Skeletal muscle tissue (tissue), 4 donors: Measurements from ENCODE around the gene ZFYVE9. TPM values are rescaled to one million over a fixed set of nuclear protein-coding genes. Genes with fewer than 3 reads are reported as not detected.
"Not testable (repeated sequence)": the region's sequence is repeated elsewhere in the genome, so short reads cannot be mapped to it uniquely, and the experiment has no call there.

Source experiments
- H3K27ac ChIP-seq: one replicate; pipeline ENCODE4 v1.7.0; 2013; ENCODE audit warnings: mild to moderate bottlenecking, low read depth, low read length, inconsistent platforms
- H3K27me3 ChIP-seq, 3 donors: one replicate each; pipeline ENCODE4 v1.7.0; 2013; ENCODE audit warnings: low read length in 3 of 3; ENCODE audit not compliant: control insufficient read depth in 3 of 3, insufficient read depth in 3 of 3
- H3K36me3 ChIP-seq, 3 donors: one replicate each; pipeline ENCODE4 v1.7.0; 2013; ENCODE audit warnings: low read length in 3 of 3; ENCODE audit not compliant: control insufficient read depth in 3 of 3, insufficient read depth in 3 of 3
- H3K4me1 ChIP-seq, 3 donors: one replicate each; pipeline ENCODE4 v1.7.0; 2013; ENCODE audit warnings: low read length in 3 of 3, mild to moderate bottlenecking in 3 of 3; ENCODE audit not compliant: control insufficient read depth in 3 of 3, insufficient read depth in 3 of 3
- H3K4me3 ChIP-seq, 3 donors: one replicate each; pipeline ENCODE4 v1.7.0; 2013; ENCODE audit warnings: low read length in 3 of 3
- H3K9ac ChIP-seq, 3 donors: one replicate each; pipeline ENCODE4 v1.7.0; 2013; ENCODE audit warnings: low read length in 3 of 3, mild to moderate bottlenecking in 3 of 3, moderate library complexity in 2 of 3, low read depth in 1 of 3
- H3K9me3 ChIP-seq, 3 donors: one replicate each; pipeline ENCODE4 v1.7.0; 2013; ENCODE audit warnings: low read length in 3 of 3; ENCODE audit not compliant: control insufficient read depth in 3 of 3
- total RNA-seq: library from RNA; depleted of rRNA; stranded (reverse); fragments of >200 nt; gene quantifications from one replicate; pipeline ENCODE4 v1.2.3, GENCODE V29; 2014
- donor health status: Osteomylitis.

ZFYVE9 gene
- total RNA-seq, 1 donor from 2014 or later, result 33.9 TPM

GRCh38 chr1:52189898-52190480 lies 48.1 kb downstream of the ZFYVE9 start:
- Histone ChIP-seq H3K36me3 (no peaks in the 10 kb centered on the region), H3K27me3 (no peaks in the 10 kb centered on the region), H3K4me3 (no peak overlapping the region), H3K27ac (no peak overlapping the region), H3K4me1 (peaks cover 2 to 5% (median 4%) of the 10 kb centered on the region in 3 donors), H3K9me3 (no peaks in the 10 kb centered on the region), H3K9ac (no peak overlapping the region)

- H3K9ac ChIP-seq, result no peak overlapping the region
- no peak overlapping the region for H3K27ac ChIP-seq
- H3K27me3 ChIP-seq, result no peaks in the 10 kb centered on the region
- peaks cover 0 to 5% (median 4%) of the 10 kb centered on the region in 3 donors for H3K4me1 ChIP-seq
- no peaks in the 10 kb centered on the region for H3K9me3 ChIP-seq
- no peaks in the 10 kb centered on the region for H3K36me3 ChIP-seq
- H3K4me3 ChIP-seq, result no peak overlapping the region
These were observed 48.8 kb downstream of the ZFYVE9 start for GRCh38 chr1:52190500-52191252.

GRCh38 chr1:52191395-52191965 lies 49.6 kb downstream of the ZFYVE9 start:
- Histone ChIP-seq H3K4me3 (no peak overlapping the region), H3K4me1 (peaks cover 0 to 5% (median 4%) of the 10 kb centered on the region in 3 donors), H3K27ac (no peak overlapping the region), H3K36me3 (no peaks in the 10 kb centered on the region), H3K27me3 (no peaks in the 10 kb centered on the region), H3K9me3 (no peaks in the 10 kb centered on the region), H3K9ac (no peak overlapping the region)

- no peak overlapping the region for H3K27ac ChIP-seq
- no peaks in the 10 kb centered on the region for H3K27me3 ChIP-seq
- no peaks in the 10 kb centered on the region for H3K9me3 ChIP-seq
- no peak overlapping the region for H3K9ac ChIP-seq
- H3K4me1 ChIP-seq, result peaks cover 0 to 5% (median 4%) of the 10 kb centered on the region in 3 donors
- H3K36me3 ChIP-seq, result no peaks in the 10 kb centered on the region
- H3K4me3 ChIP-seq, result no peak overlapping the region
These were observed 50.1 kb downstream of the ZFYVE9 start for GRCh38 chr1:52192024-52192423.

- H3K9ac ChIP-seq, result no peak overlapping the region
- H3K36me3 ChIP-seq, result no peaks in the 10 kb centered on the region
- no peaks in the 10 kb centered on the region for H3K9me3 ChIP-seq
- no peaks in the 10 kb centered on the region for H3K27me3 ChIP-seq
- no peak overlapping the region for H3K4me3 ChIP-seq
- no peak overlapping the region for H3K27ac ChIP-seq
- peaks cover 0 to 5% (median 4%) of the 10 kb centered on the region in 3 donors for H3K4me1 ChIP-seq
These were observed 50.5 kb downstream of the ZFYVE9 start for GRCh38 chr1:52192436-52192835.

- H3K27me3 ChIP-seq, result no peaks in the 10 kb centered on the region
- no peak overlapping the region for H3K4me3 ChIP-seq
- H3K36me3 ChIP-seq, result no peaks in the 10 kb centered on the region
- H3K9me3 ChIP-seq, result no peaks in the 10 kb centered on the region
- peaks cover 0 to 5% (median 4%) of the 10 kb centered on the region in 3 donors for H3K4me1 ChIP-seq
- no peak overlapping the region for H3K9ac ChIP-seq
- H3K27ac ChIP-seq, result no peak overlapping the region
These were observed 52.1 kb downstream of the ZFYVE9 start for GRCh38 chr1:52193985-52194384.

GRCh38 chr1:52195161-52195560 lies 53.3 kb downstream of the ZFYVE9 start:
- Histone ChIP-seq H3K9me3 (no peaks in the 10 kb centered on the region), H3K36me3 (no peaks in the 10 kb centered on the region), H3K4me3 (no peak overlapping the region), H3K27me3 (no peaks in the 10 kb centered on the region), H3K9ac (no peak overlapping the region), H3K4me1 (peaks cover 0 to 5% (median under 1%) of the 10 kb centered on the region in 3 donors), H3K27ac (no peak overlapping the region)

- no peaks in the 10 kb centered on the region for H3K9me3 ChIP-seq
- H3K4me1 ChIP-seq, result peaks cover 0 to 7% (median 5%) of the 10 kb centered on the region in 3 donors
- H3K4me3 ChIP-seq, result peak overlapping the region in 2 of 3 donors; percentile 14 to 23
- peak overlapping the region; percentile 34 for H3K27ac ChIP-seq
- no peaks in the 10 kb centered on the region for H3K27me3 ChIP-seq
- H3K36me3 ChIP-seq, result no peaks in the 10 kb centered on the region
- H3K9ac ChIP-seq, result peak overlapping the region; percentile 18 to 65 (median 63)
These were observed 62.2 kb downstream of the ZFYVE9 start for GRCh38 chr1:52203935-52204625.

GRCh38 chr1:52204696-52205095 lies 62.8 kb downstream of the ZFYVE9 start:
- Histone ChIP-seq H3K9me3 (no peaks in the 10 kb centered on the region), H3K27me3 (no peaks in the 10 kb centered on the region), H3K27ac (no peak overlapping the region), H3K4me3 (no peak overlapping the region), H3K4me1 (peaks cover 0 to 7% (median 5%) of the 10 kb centered on the region in 3 donors), H3K36me3 (no peaks in the 10 kb centered on the region), H3K9ac (no peak overlapping the region)

GRCh38 chr1:52206686-52207085 lies 64.8 kb downstream of the ZFYVE9 start:
- H3K27ac ChIP-seq, H3K9ac ChIP-seq, H3K9me3 ChIP-seq, H3K4me1 ChIP-seq, H3K27me3 ChIP-seq, H3K36me3 ChIP-seq, H3K4me3 ChIP-seq: not testable (repeated sequence)
